Testis (tissue), 3 donors: ENCODE data around the gene PCBD2. TPM values are rescaled to one million over a fixed set of nuclear protein-coding genes. Genes with fewer than 3 reads are reported as not detected.
"Not testable (repeated sequence)": the region's sequence is repeated elsewhere in the genome, so short reads cannot be mapped to it uniquely, and the experiment has no call there.

ENCODE experiments used
- DNase-seq: peaks from one replicate; pipeline ENCODE4 v3.0.0-alpha.2; 2019
- H3K27ac ChIP-seq, 2 donors: fragments of 200-600 bp; sonication (generic); one replicate each; pipeline ENCODE4 v1.5.1; 2019
- H3K27me3 ChIP-seq: fragments of 200-600 bp; sonication (generic); one replicate; pipeline ENCODE4 v1.5.1; 2019
- H3K36me3 ChIP-seq: fragments of 200-600 bp; sonication (generic); one replicate; pipeline ENCODE4 v1.5.1; 2017; ENCODE audit warnings: low read depth; ENCODE audit errors: missing control alignments
- H3K4me1 ChIP-seq: fragments of 200-600 bp; sonication (generic); one replicate; pipeline ENCODE4 v1.5.1; 2019
- H3K4me3 ChIP-seq, 2 donors: fragments of 200-600 bp; sonication (generic); one replicate each; pipeline ENCODE4 v1.5.1; 2017 to 2019
- H3K9me3 ChIP-seq: fragments of 200-600 bp; sonication (generic); one replicate; pipeline ENCODE4 v1.5.1; 2017
- CTCF ChIP-seq, 3 experiments: fragments of 450-650 bp in 2 of 3; fragments of 200-600 bp in 1 of 3; sonication (generic) in 1 of 3; IDR thresholded peaks; one replicate each; pipeline ENCODE4 v1.5.1; 2016 to 2019; ENCODE audit warnings: antibody characterized with exemption in 3 of 3, mild to moderate bottlenecking in 2 of 3, moderate library complexity in 1 of 3
- POLR2A ChIP-seq: fragments of 450-650 bp; IDR thresholded peaks from one replicate; pipeline ENCODE4 v1.6.1; 2017; ENCODE audit warnings: antibody characterized with exemption, mild to moderate bottlenecking, moderate library complexity
- WGBS, 2 donors: methylation state at CpG; one replicate each; pipeline ENCODE4 v1.1.5; 2018; 5-methylcytosine and 5-hydroxymethylcytosine counted together
- intact Hi-C: fragments of 100-400 bp; cut with DNase I; formaldehyde crosslinking; loops from one replicate; pipeline ENCODE4 v1.15.1; 2023; ENCODE audit warnings: low total_unique reads
- polyA plus RNA-seq: library from polyadenylated mRNA; stranded (reverse); fragments of 350-450 nt; fragmentation: Illumina TruSeq; extraction: RNeasy Lipid Tissue Mini Kit (QIAGEN cat#74804); gene quantifications from one replicate; pipeline ENCODE4 v1.2.3, GENCODE V29; 2014; ENCODE audit warnings: low read depth, low replicate concordance; ENCODE audit not compliant: insufficient read depth
- total RNA-seq, 2 donors: library from RNA; depleted of rRNA; stranded (reverse); fragments of >200 nt; gene quantifications; one replicate each; pipeline ENCODE4 v1.2.3, GENCODE V29; 2016

The PCBD2 gene
- total and polyA plus RNA-seq, 3 donors from 2014 or later = 5.9 to 17.6 (median 13.4) TPM

GRCh38 chr5:134879456-134879855 lies 25.5 kb upstream of the PCBD2 start:
- Histone ChIP-seq H3K36me3 (no peaks in the 10 kb centered on the region), H3K4me1 (peaks cover 6% of the 10 kb centered on the region), H3K27ac (no peak overlapping the region), H3K27me3 (no peaks in the 10 kb centered on the region), H3K9me3 (no peaks in the 10 kb centered on the region), H3K4me3 (no peak overlapping the region)
- DNase-seq = no peak
- TF ChIP-seq CTCF (IDR thresholded peaks at IDR 0.05) (no peak), POLR2A (no peak)
- intact Hi-C loops = no loop called here
- 82 to 92% methylated on average over 3 of the region's 3 CpGs for WGBS, 2 donors

GRCh38 chr5:134880937-134881336 lies 24.0 kb upstream of the PCBD2 start:
- H3K4me1 ChIP-seq, H3K27me3 ChIP-seq, intact Hi-C loops, H3K36me3 ChIP-seq, H3K9me3 ChIP-seq, H3K27ac ChIP-seq, H3K4me3 ChIP-seq, DNase-seq: not testable (repeated sequence)
- WGBS, 2 donors = 75 to 81% methylated on average over 2 of the region's 3 CpGs

- H3K4me3 ChIP-seq, H3K4me1 ChIP-seq, DNase-seq, H3K36me3 ChIP-seq, H3K27me3 ChIP-seq, intact Hi-C loops, H3K9me3 ChIP-seq, H3K27ac ChIP-seq: not testable (repeated sequence)
- 89% methylated on average over 9 of the region's 30 CpGs; no CpG with 5 or more reads in 1 of the 2 donors for WGBS, 2 donors
Measured at GRCh38 chr5:134881711-134882110, 23.2 kb upstream of the PCBD2 start.

GRCh38 chr5:134887593-134888159 lies 17.3 kb upstream of the PCBD2 start:
- intact Hi-C loops = no loop called here
- Histone ChIP-seq H3K27ac (no peak overlapping the region), H3K9me3 (no peaks in the 10 kb centered on the region), H3K27me3 (no peaks in the 10 kb centered on the region), H3K4me3 (no peak overlapping the region), H3K36me3 (no peaks in the 10 kb centered on the region), H3K4me1 (no peaks in the 10 kb centered on the region)
- 86 to 88% methylated on average over 14 of the region's 14 CpGs for WGBS, 2 donors
- no peak for DNase-seq
- TF ChIP-seq POLR2A (no peak), CTCF (IDR thresholded peaks at IDR 0.05) (no peak)

GRCh38 chr5:134889335-134889734 lies 15.6 kb upstream of the PCBD2 start:
- Histone ChIP-seq H3K9me3 (no peaks in the 10 kb centered on the region), H3K27me3 (no peaks in the 10 kb centered on the region), H3K4me1 (no peaks in the 10 kb centered on the region), H3K36me3 (no peaks in the 10 kb centered on the region), H3K4me3 (no peak overlapping the region), H3K27ac (no peak overlapping the region)
- no peak for DNase-seq
- WGBS, 2 donors = 93 to 96% methylated on average over 8 of the region's 8 CpGs
- TF ChIP-seq POLR2A (no peak), CTCF (IDR thresholded peaks at IDR 0.05) (no peak)
- intact Hi-C loops = no loop called here

GRCh38 chr5:134891473-134891872 lies 13.5 kb upstream of the PCBD2 start:
- H3K27me3 ChIP-seq = no peaks in the 10 kb centered on the region
- no peaks in the 10 kb centered on the region for H3K4me1 ChIP-seq
- no peak overlapping the region for H3K4me3 ChIP-seq
- WGBS, 2 donors = 93 to 96% methylated on average over 1 of the region's 1 CpG
- no peaks in the 10 kb centered on the region for H3K9me3 ChIP-seq
- no peak for DNase-seq
- intact Hi-C loops = no loop called here
- H3K36me3 ChIP-seq = no peaks in the 10 kb centered on the region
- TF ChIP-seq POLR2A = no peak
- TF ChIP-seq CTCF (IDR thresholded peaks at IDR 0.05) = no peak
- H3K27ac ChIP-seq = no peak overlapping the region
